GM12892 (cell line): Measurements from ENCODE around the gene VAV2.

Source experiments
- POLR2A ChIP-seq: IDR thresholded peaks from 2 replicates; pipeline ENCODE4 v1.6.1; 2011; ENCODE audit warnings: low read depth, low read length, control low read depth
- POLR2AphosphoS5 ChIP-seq: IDR thresholded peaks from 2 replicates; pipeline ENCODE4 v1.6.1; 2011; ENCODE audit warnings: low read depth, low read length, control low read depth

DNA sequence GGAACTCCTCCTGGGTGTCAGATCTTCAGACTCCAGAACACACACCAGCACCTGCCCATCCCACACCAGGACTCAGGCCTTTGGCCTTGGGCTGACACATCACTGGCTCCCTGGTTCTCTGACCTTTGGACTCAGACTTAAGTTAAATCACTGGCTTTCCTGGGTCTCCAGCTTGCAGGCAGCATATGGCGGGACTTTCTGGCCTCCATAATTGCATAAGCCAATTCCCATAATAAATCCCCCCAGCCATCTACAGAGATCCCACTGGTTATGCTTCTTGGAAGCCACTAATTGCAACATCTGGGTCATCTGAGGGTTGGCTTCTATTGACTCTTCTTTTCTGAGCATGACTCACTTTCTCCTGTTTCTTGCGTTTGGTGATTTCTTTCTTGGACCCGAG is 173.7 kb downstream of the VAV2 start:
- TF ChIP-seq POLR2AphosphoS5 (no peak), POLR2A (no peak)
